Measurements from ENCODE around the gene TUT1. TPM values are rescaled to one million over a fixed set of nuclear protein-coding genes. Genes with fewer than 3 reads are reported as not detected.

Gene TUT1
- total RNA-seq, 1 experiment from 2014 or later = 26.0 TPM

DNA sequence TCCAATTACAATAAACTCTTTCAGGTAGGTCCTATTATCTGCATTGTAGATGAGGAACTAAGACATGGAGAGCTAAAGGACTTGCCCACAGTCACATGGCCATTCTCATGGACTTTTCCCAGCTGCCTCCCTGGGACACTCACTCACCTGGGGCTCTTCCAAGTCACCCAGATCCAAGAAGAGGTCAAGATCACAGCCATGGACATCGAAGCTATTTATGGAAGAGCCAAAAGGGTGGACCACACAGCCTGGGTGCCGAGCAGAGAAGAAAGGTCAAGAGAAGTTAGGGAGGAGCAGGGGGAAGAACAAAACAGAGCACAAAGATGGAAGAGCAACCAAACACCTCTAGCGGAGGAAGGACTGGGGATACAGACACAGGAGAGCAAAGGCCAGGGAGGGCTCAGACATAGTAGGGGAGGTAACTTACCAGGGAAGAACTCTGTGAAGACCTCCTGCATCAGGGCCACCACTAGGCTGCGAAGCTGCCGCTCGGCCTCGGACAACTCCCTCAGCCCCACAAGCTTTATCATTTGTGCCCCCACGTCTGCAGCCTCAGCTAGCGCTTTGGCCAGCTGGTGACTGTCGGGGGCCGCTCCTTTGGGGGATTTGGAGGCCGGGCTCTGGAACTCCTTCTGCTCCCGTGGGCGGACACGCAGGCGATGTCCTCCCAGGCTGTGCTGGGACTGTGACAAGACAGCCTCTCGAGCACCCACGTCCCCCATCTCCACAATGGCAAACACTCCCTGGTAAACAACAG, 10.2 kb downstream of the TUT1 start:
- POLR2A ChIA-PET = interaction anchor here (0.7 to 4.6 kb wide), 3 partner anchors 7 to 10 kb away, joined by 3 to 22 read pairs (median 5); partner anchors contain the start of genes EEF1G and TUT1
- intact Hi-C loops (cut with micrococcal nuclease) = no loop called here
- H3K4me1 Mint-ChIP-seq (ENCODE audit: insufficient read depth, unreplicated experiment) = no peaks in the 10 kb centered on the region
- no peaks in the 10 kb centered on the region for H3K9me3 Mint-ChIP-seq (ENCODE audit: unreplicated experiment)
- CTCF ChIA-PET = interaction anchor here (0.7 kb wide), 1 partner anchor 21 kb away, joined by 3 read pairs; no protein-coding TSS in a partner anchor
- DNase-seq (ENCODE audit: unreplicated experiment) = no peak
- H3K27me3 Mint-ChIP-seq (ENCODE audit: insufficient read depth, unreplicated experiment) = no peaks in the 10 kb centered on the region
- H3K36me3 Mint-ChIP-seq (ENCODE audit: insufficient read depth, unreplicated experiment) = peaks cover 84% of the 10 kb centered on the region
- TF ChIP-seq, protein P1, sequence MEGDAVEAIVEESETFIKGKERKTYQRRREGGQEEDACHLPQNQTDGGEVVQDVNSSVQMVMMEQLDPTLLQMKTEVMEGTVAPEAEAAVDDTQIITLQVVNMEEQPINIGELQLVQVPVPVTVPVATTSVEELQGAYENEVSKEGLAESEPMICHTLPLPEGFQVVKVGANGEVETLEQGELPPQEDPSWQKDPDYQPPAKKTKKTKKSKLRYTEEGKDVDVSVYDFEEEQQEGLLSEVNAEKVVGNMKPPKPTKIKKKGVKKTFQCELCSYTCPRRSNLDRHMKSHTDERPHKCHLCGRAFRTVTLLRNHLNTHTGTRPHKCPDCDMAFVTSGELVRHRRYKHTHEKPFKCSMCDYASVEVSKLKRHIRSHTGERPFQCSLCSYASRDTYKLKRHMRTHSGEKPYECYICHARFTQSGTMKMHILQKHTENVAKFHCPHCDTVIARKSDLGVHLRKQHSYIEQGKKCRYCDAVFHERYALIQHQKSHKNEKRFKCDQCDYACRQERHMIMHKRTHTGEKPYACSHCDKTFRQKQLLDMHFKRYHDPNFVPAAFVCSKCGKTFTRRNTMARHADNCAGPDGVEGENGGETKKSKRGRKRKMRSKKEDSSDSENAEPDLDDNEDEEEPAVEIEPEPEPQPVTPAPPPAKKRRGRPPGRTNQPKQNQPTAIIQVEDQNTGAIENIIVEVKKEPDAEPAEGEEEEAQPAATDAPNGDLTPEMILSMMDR (IDR thresholded peaks at IDR 0.05; ENCODE audit: unreplicated experiment) = no peak
- no TSS peak for BruUV-seq (replicated peaks)
- H3K4me3 Mint-ChIP-seq (ENCODE audit: unreplicated experiment) = no peak overlapping the region
- no peak overlapping the region for H3K27ac Mint-ChIP-seq (ENCODE audit: low read depth, unreplicated experiment)

DNA sequence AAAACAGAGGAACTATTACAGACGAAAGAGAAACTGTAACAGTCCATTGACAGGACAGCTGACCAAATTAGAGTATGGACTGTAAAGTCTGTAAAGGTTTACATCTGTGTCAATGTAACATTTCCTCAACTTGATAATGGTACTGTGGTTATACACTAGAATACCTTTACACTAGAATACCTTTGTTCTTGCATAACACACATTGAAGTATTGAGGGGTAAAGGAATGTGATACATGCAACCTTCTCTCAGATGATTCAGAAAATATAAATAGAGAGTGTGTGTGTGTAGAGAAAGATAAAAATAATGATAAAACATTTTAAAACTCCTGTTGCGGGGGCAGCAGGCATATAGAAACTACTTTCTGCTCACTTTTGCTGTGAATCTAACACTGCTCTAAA, 12.1 kb downstream of the TUT1 start:
- intact Hi-C loops (cut with micrococcal nuclease) = no loop called here
- Mint-ChIP-seq H3K4me3 (ENCODE audit: unreplicated experiment) (no peak overlapping the region), H3K9me3 (ENCODE audit: unreplicated experiment) (no peaks in the 10 kb centered on the region), H3K4me1 (ENCODE audit: insufficient read depth, unreplicated experiment) (peaks cover 13% of the 10 kb centered on the region), H3K36me3 (ENCODE audit: insufficient read depth, unreplicated experiment) (peaks cover 69% of the 10 kb centered on the region), H3K27ac (ENCODE audit: low read depth, unreplicated experiment) (no peak overlapping the region), H3K27me3 (ENCODE audit: insufficient read depth, unreplicated experiment) (no peaks in the 10 kb centered on the region)
- TF ChIP-seq, protein P1 (IDR thresholded peaks at IDR 0.05; ENCODE audit: unreplicated experiment) = no peak
- DNase-seq (ENCODE audit: unreplicated experiment) = no peak
- no TSS peak for BruUV-seq (replicated peaks)
- ChIA-PET CTCF (no interaction called here), POLR2A (interaction anchor here (0.7 to 4.6 kb wide), 3 partner anchors 12 to 1696 kb away, joined by 4 to 22 read pairs (median 4); partner anchors contain the start of gene TUT1)

DNA sequence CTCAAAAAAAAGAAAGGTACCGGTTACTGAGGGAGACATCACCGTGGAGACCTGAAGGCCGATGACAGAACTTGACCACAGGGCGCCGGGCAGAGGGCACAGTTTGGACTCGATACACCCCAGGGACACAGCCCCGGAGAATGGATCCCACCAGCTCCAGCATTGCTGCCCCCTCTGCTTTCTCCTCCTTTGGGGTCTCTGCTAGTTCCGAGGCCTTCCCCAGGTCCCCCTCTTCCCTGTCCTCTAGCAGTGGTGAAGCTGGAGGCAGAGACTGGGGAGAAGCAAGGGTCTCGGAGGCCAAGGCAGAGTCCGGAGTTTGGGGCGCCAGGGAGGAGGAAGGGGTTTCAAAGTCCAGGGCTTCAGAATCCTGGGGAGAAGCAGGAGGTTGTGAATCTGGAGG, 12.8 kb downstream of the TUT1 start:
- CTCF ChIA-PET = interaction anchor here (0.7 to 0.9 kb wide), 2 partner anchors 18 to 303 kb away, joined by 3 to 4 read pairs; no protein-coding TSS in a partner anchor
- TF ChIP-seq, protein P1 (IDR thresholded peaks at IDR 0.05; ENCODE audit: unreplicated experiment) = no peak
- Mint-ChIP-seq H3K9me3 (ENCODE audit: unreplicated experiment) (no peaks in the 10 kb centered on the region), H3K27ac (ENCODE audit: low read depth, unreplicated experiment) (no peak overlapping the region), H3K27me3 (ENCODE audit: insufficient read depth, unreplicated experiment) (no peaks in the 10 kb centered on the region), H3K36me3 (ENCODE audit: insufficient read depth, unreplicated experiment) (peaks cover 68% of the 10 kb centered on the region), H3K4me3 (ENCODE audit: unreplicated experiment) (no peak overlapping the region), H3K4me1 (ENCODE audit: insufficient read depth, unreplicated experiment) (peaks cover 13% of the 10 kb centered on the region)
- POLR2A ChIA-PET = interaction anchor here (0.7 to 4.6 kb wide), 3 partner anchors 13 to 1697 kb away, joined by 4 to 22 read pairs (median 4); partner anchors contain the start of gene TUT1
- DNase-seq (ENCODE audit: unreplicated experiment) = no peak
- intact Hi-C loops (cut with micrococcal nuclease) = no loop called here
- no TSS peak for BruUV-seq (replicated peaks)

DNA sequence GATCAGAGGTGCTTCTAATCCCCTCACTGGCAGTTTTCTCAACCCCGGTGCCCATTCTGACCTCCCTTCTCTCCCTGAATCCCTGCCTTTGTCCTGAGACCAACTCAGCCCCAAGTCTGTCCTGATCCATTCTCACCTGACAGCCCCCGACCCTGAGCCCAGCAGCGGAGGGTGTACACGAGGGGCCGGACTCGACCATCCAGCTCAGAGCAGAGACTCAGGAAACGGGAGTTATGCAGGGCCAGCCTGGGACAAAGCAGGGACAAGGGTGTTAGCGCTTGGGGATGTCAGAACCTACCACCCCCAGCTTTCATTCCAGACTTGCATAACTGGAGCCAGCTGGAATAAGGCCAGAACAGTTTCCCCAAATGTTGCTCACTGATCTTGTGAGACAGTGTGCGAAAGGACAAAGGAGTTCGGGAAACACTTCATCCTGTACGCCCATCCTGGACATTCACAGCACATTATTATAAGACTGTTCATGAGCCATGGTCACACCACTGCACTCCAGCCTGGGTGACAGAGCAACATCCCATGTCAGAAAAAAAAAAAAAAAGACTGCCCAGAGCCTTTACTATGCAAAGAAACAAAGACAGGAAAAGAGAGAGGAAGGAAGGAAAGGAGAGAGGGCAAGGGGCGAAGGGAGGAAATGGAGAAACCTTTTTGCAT, 14.1 kb downstream of the TUT1 start:
- DNase-seq (ENCODE audit: unreplicated experiment) = no peak
- Mint-ChIP-seq H3K4me3 (ENCODE audit: unreplicated experiment) (no peak overlapping the region), H3K27me3 (ENCODE audit: insufficient read depth, unreplicated experiment) (no peaks in the 10 kb centered on the region), H3K27ac (ENCODE audit: low read depth, unreplicated experiment) (no peak overlapping the region), H3K9me3 (ENCODE audit: unreplicated experiment) (no peaks in the 10 kb centered on the region), H3K36me3 (ENCODE audit: insufficient read depth, unreplicated experiment) (peaks cover 68% of the 10 kb centered on the region), H3K4me1 (ENCODE audit: insufficient read depth, unreplicated experiment) (peaks cover 15% of the 10 kb centered on the region)
- intact Hi-C loops (cut with micrococcal nuclease) = no loop called here
- BruUV-seq (replicated peaks) = no TSS peak
- ChIA-PET POLR2A (interaction anchor here (4.6 kb wide), 1 partner anchor 14 kb away, joined by 22 read pairs; the partner anchor contains the start of gene TUT1), CTCF (interaction anchor here (0.6 kb wide), 2 partner anchors 24 to 328 kb away, joined by 3 read pairs; no protein-coding TSS in a partner anchor)
- TF ChIP-seq, protein P1 (IDR thresholded peaks at IDR 0.05; ENCODE audit: unreplicated experiment) = no peak

Measured in MCF 10A (cell line).